ENCODE measurements around the gene PPFIBP1. TPM values are rescaled to one million over a fixed set of nuclear protein-coding genes. Genes with fewer than 3 reads are reported as not detected.

Gene PPFIBP1
- total and polyA plus RNA-seq, 2 of the 13 experiments (the other 11 are each of a cell fraction or from before 2014, with no cell fraction given) = 16.2 to 21.8 TPM

GRCh38 chr12:27553941-27554340, 29.9 kb downstream of the PPFIBP1 start (continued):
- TF ChIP-seq ATF7-NPFF (CRISPR knock-in tag; IDR thresholded peaks at IDR 0.05; ENCODE audit: low read depth) (no peak), PRMT3 (CRISPR knock-in tag; IDR thresholded peaks at IDR 0.05; ENCODE audit: borderline replicate concordance, low read depth) (no peak), GTF2F1 (IDR thresholded peaks at IDR 0.05; ENCODE audit: low read length) (no peak), ZNF766 (CRISPR knock-in tag; IDR thresholded peaks at IDR 0.05; ENCODE audit: borderline replicate concordance) (no peak)

GRCh38 chr12:27554421-27555186, 30.6 kb downstream of the PPFIBP1 start:
- Histone ChIP-seq H3K4me3 (replicated peaks in 1 of 3; ENCODE audit: insufficient read depth in 1 of 3, low read depth in 2 of 3, low read length in 3 of 3) (no peak overlapping the region), H3K27me3 (ENCODE audit: control insufficient read depth in 1 of 2, insufficient read depth in 2 of 2, low read length in 2 of 2) (no peaks in the 10 kb centered on the region), H3K4me1 (ENCODE audit: insufficient read depth, low read length) (peaks cover 42% of the 10 kb centered on the region), H3K36me3 (replicated peaks in 1 of 2; ENCODE audit: control insufficient read depth in 1 of 2, insufficient read depth in 2 of 2, low read length in 2 of 2) (no peaks in the 10 kb centered on the region), H3K27ac (ENCODE audit: extremely low read length, insufficient read depth, low read length) (no peak overlapping the region), H3K9me3 (ENCODE audit: low read length) (no peaks in the 10 kb centered on the region), H3K4me2 (ENCODE audit: low read depth, low read length) (no peak overlapping the region), H2AFZ (ENCODE audit: low read length) (no peak overlapping the region), H3K9ac (ENCODE audit: insufficient read depth, low read depth, low read length) (no peak overlapping the region), H3K79me2 (ENCODE audit: insufficient read depth, low read length) (peaks cover 46% of the 10 kb centered on the region), H4K20me1 (ENCODE audit: insufficient read depth, low read length) (no peaks in the 10 kb centered on the region)
- ATAC-seq = no peak
- DNase-seq (ENCODE audit: low spot score) = no peak
- no peak for FAIRE-seq
- 95% methylated on average over 14 of the region's 14 CpGs for WGBS (ENCODE audit: low lambda C conversion rate)
- BruUV-seq (replicated peaks) = no TSS peak
- in situ Hi-C loops (cut with HindIII; ENCODE audit: extremely low pct_ligation_motif_present, low pct_unique_long_range_greater_than_20kb) = no loop called here
- no peak for TF ChIP-seq GLI4 (CRISPR knock-in tag; IDR thresholded peaks at IDR 0.05; ENCODE audit: borderline replicate concordance)
- TF ChIP-seq ZBTB10 (CRISPR knock-in tag; IDR thresholded peaks at IDR 0.05; ENCODE audit: borderline replicate concordance) = no peak
- TF ChIP-seq HMGA1 (CRISPR knock-in tag; conservative IDR thresholded peaks at IDR 0.05) = no peak
- no peak for TF ChIP-seq ZNF446 (CRISPR knock-in tag; IDR thresholded peaks at IDR 0.05)
- no peak for TF ChIP-seq TARDBP (CRISPR knock-in tag; IDR thresholded peaks at IDR 0.05)
- no peak for TF ChIP-seq GABPA (IDR thresholded peaks at IDR 0.05; ENCODE audit: low read depth, low read length)
- TF ChIP-seq GABPA (CRISPR knock-in tag; IDR thresholded peaks at IDR 0.05; ENCODE audit: low read depth) = no peak
- TF ChIP-seq REPIN1 (CRISPR knock-in tag; IDR thresholded peaks at IDR 0.05; ENCODE audit: borderline replicate concordance, low read depth) = no peak
- ChIA-PET CTCF (ENCODE audit: low intra/inter-chr PET ratio, low total read pairs) (no interaction called here), POLR2A (no interaction called here)
- intact Hi-C loops (cut with micrococcal nuclease; ENCODE audit: unreplicated experiment) = loop anchor here (10.0 kb wide), 1 partner anchor 150 kb away; no protein-coding TSS in a partner anchor
